Prostate gland (tissue), 2 donors: ENCODE measurements around the gene TBX15. TPM values are rescaled to one million over a fixed set of nuclear protein-coding genes. Genes with fewer than 3 reads are reported as not detected.

ENCODE experiments used
- DNase-seq: peaks from one replicate; pipeline ENCODE4 v3.0.0-alpha.2; 2019; ENCODE audit warnings: low spot score
- H3K27ac ChIP-seq, 2 donors: fragments of 200-600 bp; sonication (generic); 2 replicates each; pipeline ENCODE4 v1.5.1; 2017 to 2019
- H3K27me3 ChIP-seq: fragments of 200-600 bp; sonication (generic); replicated peaks from 2 replicates; pipeline ENCODE4 v1.5.1; 2019; ENCODE audit not compliant: insufficient read depth
- H3K36me3 ChIP-seq, 2 donors: fragments of 200-600 bp; sonication (generic); 1 replicate in 1 of 2; 2 replicates in 1 of 2; pipeline versions ENCODE4 v1.5.1 to v1.8.1; 2017 to 2019
- H3K4me1 ChIP-seq: fragments of 200-600 bp; sonication (generic); replicated peaks from 2 replicates; pipeline ENCODE4 v1.5.1; 2019
- H3K4me3 ChIP-seq, 2 donors: fragments of 200-600 bp; sonication (generic); 2 replicates each; pipeline ENCODE4 v1.5.1; 2017 to 2019
- H3K9me3 ChIP-seq: fragments of 200-600 bp; sonication (generic); 2 replicates; pipeline ENCODE4 v1.5.1; 2017
- CTCF ChIP-seq, 4 experiments: fragments of 200-600 bp in 2 of 4; fragments of 450-650 bp in 2 of 4; sonication (generic) in 2 of 4; IDR thresholded peaks; 1 replicate in 3 of 4; 2 replicates in 1 of 4; pipeline ENCODE4 v1.5.1; 2016 to 2019; ENCODE audit warnings: antibody characterized with exemption in 4 of 4, mild to moderate bottlenecking in 2 of 4, moderate library complexity in 2 of 4
- POLR2A ChIP-seq: fragments of 450-650 bp; IDR thresholded peaks from one replicate; pipeline ENCODE4 v1.6.1; 2016; ENCODE audit warnings: antibody characterized with exemption, mild to moderate bottlenecking
- POLR2AphosphoS5 ChIP-seq: sonication (generic); formaldehyde crosslinking; IDR thresholded peaks from one replicate; pipeline ENCODE4 v1.6.1; 2017; ENCODE audit warnings: antibody characterized with exemption
- WGBS: methylation state at CpG from one replicate; pipeline ENCODE4 v1.1.5; 2018; 5-methylcytosine and 5-hydroxymethylcytosine counted together
- intact Hi-C: fragments of 100-400 bp; cut with DNase I; formaldehyde crosslinking; loops from one replicate; pipeline ENCODE4 v1.14.2; 2022
- total RNA-seq, 2 donors: library from RNA; depleted of rRNA; stranded (reverse); fragments of >200 nt; gene quantifications; one replicate each; pipeline ENCODE4 v1.1.0, GENCODE V29; 2016

TBX15 gene
- total RNA-seq, 2 donors from 2014 or later = 0.40 to 0.87 TPM

GRCh38 chr1:118985640-118986554 is 2.2 kb downstream of the TBX15 start:
- 12% methylated on average over 34 of the region's 34 CpGs for WGBS
- no peak for DNase-seq
- TF ChIP-seq POLR2A (no peak), CTCF (IDR thresholded peaks at IDR 0.05) (no peak), POLR2AphosphoS5 (no peak)
- Histone ChIP-seq H3K36me3 (no peaks in the 10 kb centered on the region), H3K27me3 (peaks cover 78% of the 10 kb centered on the region), H3K4me3 (no peak overlapping the region), H3K27ac (no peak overlapping the region), H3K9me3 (no peaks in the 10 kb centered on the region), H3K4me1 (no peaks in the 10 kb centered on the region)
- intact Hi-C loops = loop anchor here (5.0 kb wide), 1 partner anchor 684 kb away; no protein-coding TSS in a partner anchor

GRCh38 chr1:118984722-118985639 is 3.2 kb downstream of the TBX15 start:
- H3K9me3 ChIP-seq = no peaks in the 10 kb centered on the region
- H3K27me3 ChIP-seq = peaks cover 72% of the 10 kb centered on the region
- whole genome bisulfite sequencing = 16% methylated on average over 48 of the region's 48 CpGs
- H3K4me3 ChIP-seq = no peak overlapping the region
- intact Hi-C loops = loop anchor here (5.0 kb wide), 1 partner anchor 683 kb away; no protein-coding TSS in a partner anchor
- no peak overlapping the region for H3K27ac ChIP-seq
- no peak for DNase-seq
- TF ChIP-seq POLR2A = no peak
- no peak for TF ChIP-seq CTCF (IDR thresholded peaks at IDR 0.05)
- no peak for TF ChIP-seq POLR2AphosphoS5
- no peaks in the 10 kb centered on the region for H3K36me3 ChIP-seq
- H3K4me1 ChIP-seq = no peaks in the 10 kb centered on the region

- Histone ChIP-seq H3K27me3 (peaks cover 72% of the 10 kb centered on the region), H3K9me3 (no peaks in the 10 kb centered on the region), H3K27ac (no peak overlapping the region), H3K4me3 (no peak overlapping the region), H3K36me3 (no peaks in the 10 kb centered on the region), H3K4me1 (no peaks in the 10 kb centered on the region)
- TF ChIP-seq CTCF (IDR thresholded peaks at IDR 0.05) (no peak), POLR2AphosphoS5 (no peak), POLR2A (no peak)
- DNase-seq = no peak
- intact Hi-C loops = no loop called here
- 10% methylated on average over 43 of the region's 43 CpGs for WGBS
These were observed 3.9 kb downstream of the TBX15 start for GRCh38 chr1:118984086-118984721.

- WGBS = 20% methylated on average over 22 of the region's 22 CpGs
- Histone ChIP-seq H3K4me3 (no peak overlapping the region), H3K36me3 (no peaks in the 10 kb centered on the region), H3K27ac (no peak overlapping the region), H3K4me1 (no peaks in the 10 kb centered on the region), H3K27me3 (peaks cover 71% of the 10 kb centered on the region), H3K9me3 (no peaks in the 10 kb centered on the region)
- no peak for DNase-seq
- intact Hi-C loops = no loop called here
- TF ChIP-seq POLR2A (no peak), CTCF (IDR thresholded peaks at IDR 0.05) (no peak), POLR2AphosphoS5 (no peak)
These were observed 4.5 kb downstream of the TBX15 start for GRCh38 chr1:118983558-118984041.
